ENCODE data around the gene FXYD6.

The FXYD6 gene

GRCh38 chr11:117841551-117842031 lies 34.9 kb downstream of the FXYD6 start:
- Histone ChIP-seq H3K9ac (no peak overlapping the region), H3K27ac (no peak overlapping the region)

GRCh38 chr11:117840881-117841550 lies 35.4 kb downstream of the FXYD6 start:
- TF ChIP-seq CTCF (IDR thresholded peaks at IDR 0.05): no peak
- H3K27ac ChIP-seq: no peak overlapping the region
- no peak overlapping the region for H3K4me2 ChIP-seq (ENCODE audit: low read length)
- H3K4me1 ChIP-seq: no peaks in the 10 kb centered on the region
- H2AFZ ChIP-seq: no peak overlapping the region
- H3K79me2 ChIP-seq: no peaks in the 10 kb centered on the region
- no peak overlapping the region for H3K9ac ChIP-seq
- no peaks in the 10 kb centered on the region for H3K9me3 ChIP-seq (ENCODE audit: control insufficient read depth, low read length)
- H3K36me3 ChIP-seq (ENCODE audit: control insufficient read depth, insufficient read depth, low read length): no peaks in the 10 kb centered on the region
- no peak overlapping the region for H3K4me3 ChIP-seq (ENCODE audit: low read depth, low read length)
- H3K27me3 ChIP-seq (ENCODE audit: control insufficient read depth, insufficient read depth, low read length): no peaks in the 10 kb centered on the region

More at GRCh38 chr11:117841551-117842031, 34.9 kb downstream of the FXYD6 start:
- Histone ChIP-seq H3K9me3 (ENCODE audit: control insufficient read depth, low read length) (no peaks in the 10 kb centered on the region), H2AFZ (no peak overlapping the region), H3K79me2 (no peaks in the 10 kb centered on the region), H3K36me3 (ENCODE audit: control insufficient read depth, insufficient read depth, low read length) (no peaks in the 10 kb centered on the region), H3K4me1 (no peaks in the 10 kb centered on the region), H3K4me3 (ENCODE audit: low read depth, low read length) (no peak overlapping the region), H3K4me2 (ENCODE audit: low read length) (no peak overlapping the region), H3K27me3 (ENCODE audit: control insufficient read depth, insufficient read depth, low read length) (no peaks in the 10 kb centered on the region)
- TF ChIP-seq CTCF (IDR thresholded peaks at IDR 0.05): no peak

GRCh38 chr11:117839936-117840813 lies 36.3 kb downstream of the FXYD6 start:
- no peaks in the 10 kb centered on the region for H3K27me3 ChIP-seq (ENCODE audit: control insufficient read depth, insufficient read depth, low read length)
- no peaks in the 10 kb centered on the region for H3K9me3 ChIP-seq (ENCODE audit: control insufficient read depth, low read length)
- no peaks in the 10 kb centered on the region for H3K4me1 ChIP-seq
- H2AFZ ChIP-seq: no peak overlapping the region
- no peak overlapping the region for H3K9ac ChIP-seq
- no peak overlapping the region for H3K27ac ChIP-seq
- H3K4me3 ChIP-seq (ENCODE audit: low read depth, low read length): no peak overlapping the region
- H3K36me3 ChIP-seq (ENCODE audit: control insufficient read depth, insufficient read depth, low read length): no peaks in the 10 kb centered on the region
- no peak for TF ChIP-seq CTCF (IDR thresholded peaks at IDR 0.05)
- H3K79me2 ChIP-seq: no peaks in the 10 kb centered on the region
- H3K4me2 ChIP-seq (ENCODE audit: low read length): no peak overlapping the region

- Histone ChIP-seq H3K36me3 (ENCODE audit: control insufficient read depth, insufficient read depth, low read length) (no peaks in the 10 kb centered on the region), H3K79me2 (no peaks in the 10 kb centered on the region), H3K27ac (no peak overlapping the region), H2AFZ (no peak overlapping the region), H3K4me2 (ENCODE audit: low read length) (no peak overlapping the region), H3K9me3 (ENCODE audit: control insufficient read depth, low read length) (no peaks in the 10 kb centered on the region), H3K9ac (no peak overlapping the region), H3K4me3 (ENCODE audit: low read depth, low read length) (no peak overlapping the region), H3K4me1 (no peaks in the 10 kb centered on the region), H3K27me3 (ENCODE audit: control insufficient read depth, insufficient read depth, low read length) (no peaks in the 10 kb centered on the region)
- no peak for TF ChIP-seq CTCF (IDR thresholded peaks at IDR 0.05)
Observed at GRCh38 chr11:117839380-117839881, 37.0 kb downstream of the FXYD6 start.

Measured in parathyroid adenoma (tissue), 2 donors.